Fibroblast of upper back skin (primary cell): ENCODE measurements around the gene ADD2.
"Not testable (repeated sequence)": the region's sequence is repeated elsewhere in the genome, so short reads cannot be mapped to it uniquely, and the experiment has no call there.

Experiments used
- DNase-seq: peaks from one replicate; pipeline ENCODE4 v3.0.0-alpha.2; 2013

ADD2 gene, protein sequence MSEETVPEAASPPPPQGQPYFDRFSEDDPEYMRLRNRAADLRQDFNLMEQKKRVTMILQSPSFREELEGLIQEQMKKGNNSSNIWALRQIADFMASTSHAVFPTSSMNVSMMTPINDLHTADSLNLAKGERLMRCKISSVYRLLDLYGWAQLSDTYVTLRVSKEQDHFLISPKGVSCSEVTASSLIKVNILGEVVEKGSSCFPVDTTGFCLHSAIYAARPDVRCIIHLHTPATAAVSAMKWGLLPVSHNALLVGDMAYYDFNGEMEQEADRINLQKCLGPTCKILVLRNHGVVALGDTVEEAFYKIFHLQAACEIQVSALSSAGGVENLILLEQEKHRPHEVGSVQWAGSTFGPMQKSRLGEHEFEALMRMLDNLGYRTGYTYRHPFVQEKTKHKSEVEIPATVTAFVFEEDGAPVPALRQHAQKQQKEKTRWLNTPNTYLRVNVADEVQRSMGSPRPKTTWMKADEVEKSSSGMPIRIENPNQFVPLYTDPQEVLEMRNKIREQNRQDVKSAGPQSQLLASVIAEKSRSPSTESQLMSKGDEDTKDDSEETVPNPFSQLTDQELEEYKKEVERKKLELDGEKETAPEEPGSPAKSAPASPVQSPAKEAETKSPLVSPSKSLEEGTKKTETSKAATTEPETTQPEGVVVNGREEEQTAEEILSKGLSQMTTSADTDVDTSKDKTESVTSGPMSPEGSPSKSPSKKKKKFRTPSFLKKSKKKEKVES

DNA sequence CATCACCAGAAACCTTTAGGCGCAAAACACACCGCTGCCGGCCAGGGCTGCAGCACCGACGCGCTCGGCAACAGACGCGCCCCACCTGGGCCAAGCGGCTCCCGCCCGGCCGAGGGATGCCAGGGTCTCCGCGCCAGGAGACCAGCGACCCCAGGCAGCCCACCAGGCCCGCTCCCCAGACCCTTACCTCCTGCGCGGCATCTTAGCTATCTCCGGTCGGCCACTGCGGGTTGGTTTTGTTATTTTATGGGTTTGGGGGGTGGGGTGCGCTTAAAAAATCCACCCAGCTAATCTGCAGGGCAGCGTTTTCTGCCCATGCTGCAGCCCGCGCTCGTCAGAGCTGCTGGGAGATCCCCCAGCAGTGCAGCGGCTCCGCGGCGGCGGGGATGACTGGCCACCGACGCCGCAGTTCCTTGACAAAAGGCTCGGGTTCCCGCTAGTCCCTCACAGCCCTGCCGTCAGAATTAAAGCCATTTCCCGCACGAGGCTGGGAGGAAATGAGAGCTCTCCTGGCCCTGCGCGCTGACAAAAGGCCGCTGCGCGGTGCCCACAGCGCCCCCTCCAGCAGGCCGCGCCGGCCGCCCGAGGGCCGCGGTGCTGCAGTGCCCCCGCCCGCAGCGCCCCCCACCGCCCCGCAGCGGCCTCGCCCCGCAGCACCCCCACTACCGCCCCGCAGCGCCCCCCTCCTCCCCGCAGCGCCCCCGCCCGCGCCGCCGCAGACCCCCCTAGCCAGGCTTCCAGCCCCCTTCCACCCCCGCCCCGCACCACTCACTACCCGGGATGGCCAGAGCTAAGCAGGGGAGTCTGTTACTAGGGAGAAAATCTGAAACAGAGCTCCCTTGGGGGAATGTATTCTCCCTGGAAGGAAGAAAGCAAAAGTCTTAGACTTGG is at the start of gene ADD2:
ADD2 (minus strand) TSS at position 502 of the 891 bp plus-strand sequence. CDS start 61,792 bp downstream, outside the sequence.
- peak; percentile 56 for DNase-seq

DNA sequence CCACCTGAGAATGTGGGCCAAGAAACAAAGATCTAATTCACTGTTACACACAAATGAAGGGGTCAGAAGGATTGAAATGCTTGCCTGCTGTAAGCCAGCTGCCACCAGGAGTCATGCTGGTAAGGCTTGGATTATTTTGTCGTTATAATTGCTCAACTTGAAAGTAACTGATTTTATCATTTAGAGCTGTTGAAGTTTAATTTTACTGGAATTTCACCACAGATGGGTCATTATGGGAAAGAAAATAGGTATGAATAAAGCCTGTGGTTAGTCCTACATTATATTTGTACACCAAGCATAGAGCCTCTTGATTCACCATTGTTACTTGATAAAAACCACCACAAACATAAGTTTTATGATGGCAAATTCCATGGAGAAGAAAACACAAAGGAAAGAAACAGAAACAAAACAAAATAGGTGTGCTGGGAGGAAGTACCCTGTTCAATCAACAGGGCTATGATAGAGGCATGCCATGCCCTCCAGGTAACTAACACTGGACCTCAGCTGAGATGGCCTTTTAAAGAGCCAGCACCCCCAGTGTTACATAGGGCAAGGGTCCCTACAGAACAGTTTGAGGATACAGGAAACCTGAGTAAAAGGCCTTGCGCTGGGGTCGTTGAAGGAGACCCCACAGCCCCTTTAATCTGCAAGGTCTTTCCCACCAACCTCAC is 49.4 kb upstream of the ADD2 start:
- no peak for DNase-seq

DNA sequence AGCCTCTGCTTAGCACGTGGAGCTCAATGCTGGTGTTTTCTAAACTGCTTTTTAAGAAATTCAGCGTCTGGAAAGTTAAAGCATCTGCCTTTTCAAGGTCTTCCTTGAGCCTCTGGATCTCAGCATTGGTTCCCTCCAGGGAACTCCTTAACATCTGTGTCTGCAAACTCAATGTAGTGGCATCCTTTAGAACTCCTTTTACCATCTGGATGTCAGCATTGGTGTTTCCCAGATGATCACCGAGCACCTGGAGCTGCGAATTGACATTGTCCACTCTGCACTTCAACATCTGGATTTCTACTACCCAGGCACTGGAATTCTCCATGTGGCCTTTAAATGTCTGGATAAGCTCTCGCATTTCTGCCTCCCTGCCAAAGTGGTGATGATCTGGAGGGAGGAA is 48.7 kb upstream of the ADD2 start:
- DNase-seq: no peak

DNA sequence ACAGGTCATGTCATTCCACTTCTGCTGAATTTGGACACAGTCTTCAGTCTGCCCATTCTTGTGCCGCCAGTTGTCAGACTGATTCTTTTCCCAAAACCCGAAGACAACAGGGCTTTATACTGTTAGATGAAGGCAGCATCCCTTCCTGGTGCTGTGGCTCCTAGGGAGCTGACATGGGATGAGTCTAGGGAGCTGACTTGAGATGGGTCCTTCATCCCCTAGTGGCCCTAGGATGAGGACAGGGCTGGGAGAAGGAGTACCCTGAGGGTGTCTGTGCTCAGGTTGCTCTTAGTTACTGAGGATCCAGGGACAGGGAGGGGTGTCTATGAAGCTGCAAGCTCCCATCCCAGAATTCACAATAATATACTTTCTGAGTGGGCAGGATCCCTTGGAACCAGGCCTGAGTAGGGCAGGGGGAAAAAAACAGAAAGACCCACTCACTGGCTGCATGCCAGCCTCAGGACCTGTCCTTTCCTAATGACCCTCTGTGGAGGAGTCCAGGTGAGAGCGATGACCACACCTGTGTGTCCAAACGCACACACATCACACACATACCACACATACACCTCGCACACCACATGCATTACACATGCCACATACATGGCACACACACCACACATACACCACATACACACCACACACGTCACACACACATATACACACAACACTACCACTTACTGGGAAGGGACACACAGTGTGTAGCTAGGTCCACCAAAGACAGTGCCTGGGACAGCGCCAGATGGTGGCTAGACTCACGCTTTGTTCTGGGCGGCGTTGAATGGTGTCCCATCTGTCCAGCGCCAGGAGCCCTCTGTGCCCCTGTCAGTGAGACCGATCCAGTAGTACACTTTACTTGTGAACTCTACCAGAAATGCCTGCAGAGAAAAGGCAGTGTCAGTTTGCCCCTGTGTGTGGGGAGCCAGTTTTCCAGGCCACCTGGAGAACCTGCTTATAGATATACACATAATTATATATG is 41.3 kb upstream of the ADD2 start:
- no peak for DNase-seq

DNA sequence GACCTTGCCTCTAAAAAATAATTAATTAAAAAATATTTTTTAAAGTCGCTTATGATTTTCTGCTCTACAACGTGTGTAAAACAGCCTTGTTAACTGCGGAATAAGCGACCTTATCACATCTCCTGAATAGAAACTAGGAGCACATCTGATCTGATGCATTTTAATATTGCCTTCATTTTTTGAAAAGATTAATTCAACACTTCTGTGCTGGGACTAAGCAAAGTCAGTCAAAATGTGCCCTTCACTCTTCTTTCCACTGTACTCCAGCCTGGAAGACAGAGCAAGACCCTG is 39.8 kb upstream of the ADD2 start:
- DNase-seq: no peak

DNA sequence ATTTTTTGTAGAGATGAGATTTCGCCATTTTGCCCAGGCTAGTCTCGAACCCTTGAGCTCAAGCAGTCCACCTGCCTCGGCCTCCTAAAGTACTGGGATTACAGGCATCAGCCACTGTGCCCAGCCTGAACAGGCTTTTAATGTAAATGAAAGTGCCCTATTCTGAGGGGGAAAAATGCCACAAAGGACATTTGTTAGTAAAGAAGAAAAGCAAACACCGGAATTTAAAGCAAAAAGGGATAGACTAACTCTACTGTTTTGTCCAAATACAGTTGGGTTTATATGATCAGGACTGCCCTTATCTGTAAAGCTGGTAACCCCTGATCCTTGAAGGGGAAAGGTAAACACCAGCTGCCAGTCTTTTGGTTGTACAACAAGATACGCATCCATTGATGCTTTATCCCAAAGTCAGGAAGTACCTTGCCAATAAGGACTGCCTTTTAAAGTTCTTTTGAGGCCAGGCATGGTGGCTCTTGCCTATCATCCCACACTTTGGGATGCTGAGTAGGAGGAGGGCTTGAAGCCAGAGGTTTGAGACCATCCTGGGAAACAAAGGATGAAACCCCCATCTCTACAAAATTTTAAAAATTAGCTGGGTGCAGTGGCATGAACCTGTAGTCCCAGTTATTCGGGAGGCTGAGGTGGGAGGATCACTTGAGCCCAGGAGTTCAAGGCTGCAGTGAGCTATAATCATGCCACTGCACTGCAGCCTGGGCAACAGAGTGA is 39.3 kb upstream of the ADD2 start:
- no peak for DNase-seq

DNA sequence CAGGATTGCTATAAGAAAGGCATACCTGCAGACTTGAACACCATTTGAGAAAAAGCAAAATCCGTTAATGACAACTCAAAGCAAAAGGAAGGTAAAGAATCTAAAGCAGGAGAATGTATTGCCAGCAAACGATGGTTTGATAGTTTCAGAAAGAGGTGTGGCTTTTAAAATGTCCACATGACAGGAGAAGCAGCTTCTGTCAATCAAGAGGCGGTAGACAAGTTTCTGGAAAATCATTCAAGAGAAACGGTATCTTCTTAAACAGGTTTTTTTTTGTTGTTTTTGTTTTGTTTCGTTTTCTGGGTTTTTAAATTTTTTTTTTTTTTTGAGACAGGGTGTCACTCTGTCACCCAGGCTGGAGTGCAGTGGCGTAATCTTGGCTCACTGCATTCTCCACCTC is 38.6 kb upstream of the ADD2 start:
- no peak for DNase-seq

DNA sequence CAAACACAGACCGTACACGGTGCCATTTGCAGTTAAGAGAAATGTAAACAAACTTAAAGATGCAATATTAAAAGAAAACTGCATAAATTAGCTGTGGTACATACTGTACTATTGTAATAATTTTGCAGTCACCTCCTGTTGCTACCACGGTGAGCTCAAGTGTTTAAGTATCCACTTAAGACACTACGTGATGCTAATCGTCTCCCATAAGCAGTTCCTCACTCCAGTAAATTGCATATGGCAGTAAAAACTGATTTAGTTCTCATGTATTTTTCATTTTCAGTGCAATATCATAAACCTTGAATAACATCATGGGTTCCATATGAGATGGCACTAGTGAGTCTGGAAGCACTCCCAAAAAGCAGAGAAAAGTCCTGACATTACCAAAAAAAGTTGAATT is 38.0 kb upstream of the ADD2 start:
- DNase-seq: no peak

DNA sequence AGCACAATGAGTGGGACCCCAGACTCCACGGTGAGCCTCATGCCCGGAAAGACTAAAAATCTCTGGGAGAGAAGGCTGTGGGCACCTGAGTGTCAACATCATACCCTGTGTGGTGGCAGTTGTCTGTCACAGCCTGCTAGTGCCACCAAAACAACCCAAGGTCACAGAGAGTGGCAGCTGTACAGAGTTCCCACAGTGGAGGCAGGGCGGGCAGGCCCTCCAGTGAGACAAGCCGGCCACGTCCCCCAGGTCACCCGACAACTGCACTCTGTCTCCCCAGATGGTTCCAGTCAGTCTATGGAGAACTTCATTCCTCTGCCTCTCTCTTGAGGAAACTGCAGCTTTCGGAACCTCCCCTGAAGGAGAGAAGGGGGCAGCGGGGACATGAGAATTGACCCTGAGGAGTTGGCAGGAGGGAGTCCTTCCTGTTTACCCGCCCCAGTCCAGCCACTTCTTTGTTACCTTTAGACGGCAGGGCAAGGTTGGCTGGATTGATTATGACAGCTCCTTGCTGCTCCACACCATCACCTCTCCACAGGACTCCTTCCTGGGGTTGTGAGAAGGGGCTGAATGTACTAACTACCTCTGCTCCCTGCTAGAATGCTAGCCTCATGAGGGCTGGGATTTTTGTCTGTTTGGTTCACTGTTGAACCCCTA is 33.7 kb upstream of the ADD2 start:
- no peak for DNase-seq

DNA sequence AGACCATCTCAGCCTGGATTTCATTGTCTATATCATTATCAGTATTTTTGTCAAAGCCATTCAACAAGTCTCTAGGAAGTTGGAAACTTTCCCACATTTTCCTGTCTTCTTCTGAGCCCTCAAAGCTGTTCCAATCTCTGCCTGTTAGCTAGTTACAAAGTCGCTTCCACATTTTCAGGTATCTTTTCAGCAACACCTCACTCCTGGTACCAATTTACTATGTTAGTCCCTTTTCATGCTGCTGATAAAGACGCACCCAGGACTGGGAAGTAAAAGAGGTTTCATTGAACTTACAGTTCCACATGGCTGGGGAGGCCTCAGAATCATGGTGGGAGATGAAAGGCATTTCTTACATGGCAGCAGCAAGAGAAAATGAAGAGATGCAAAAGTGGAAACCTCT is 31.7 kb upstream of the ADD2 start:
- no peak for DNase-seq

DNA sequence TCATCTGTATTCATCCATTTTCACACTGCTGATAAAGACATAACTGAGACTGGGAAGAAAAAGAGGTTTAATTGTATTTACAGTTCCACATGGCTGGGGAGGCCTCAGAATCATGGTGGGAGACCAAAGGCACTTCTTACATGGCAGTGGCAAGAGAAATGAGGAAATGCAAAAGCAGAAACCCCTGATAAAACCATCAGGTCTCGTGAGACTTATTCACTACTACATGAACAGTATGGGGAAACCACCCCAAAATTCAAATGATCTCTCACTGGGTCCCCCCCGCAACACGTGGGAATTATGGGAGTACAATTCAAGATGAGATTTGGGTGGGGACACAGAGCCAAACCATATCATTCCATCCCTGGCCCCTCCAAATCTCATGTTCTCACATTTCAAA is 30.0 kb upstream of the ADD2 start:
- not testable (repeated sequence) for DNase-seq

DNA sequence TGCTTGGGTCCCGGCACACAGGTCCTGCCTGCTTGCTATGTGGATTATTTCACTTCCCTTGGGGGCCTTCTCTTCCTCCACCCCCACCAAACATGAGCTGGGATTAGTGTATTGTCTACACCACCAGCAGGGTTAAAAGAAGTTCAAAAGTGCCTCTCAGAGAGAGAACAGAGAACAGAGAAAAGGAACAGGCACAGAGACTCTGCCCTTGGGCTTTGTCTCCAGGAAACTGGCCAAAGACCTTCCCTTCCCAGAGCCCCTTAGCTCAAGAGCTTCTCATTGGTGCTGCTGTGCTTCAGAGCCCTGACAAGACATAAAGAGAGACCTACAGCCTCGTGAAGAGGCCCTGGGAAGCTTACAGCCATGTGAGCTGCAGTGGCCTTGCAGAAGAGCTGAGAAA is 29.5 kb upstream of the ADD2 start:
- DNase-seq: no peak

DNA sequence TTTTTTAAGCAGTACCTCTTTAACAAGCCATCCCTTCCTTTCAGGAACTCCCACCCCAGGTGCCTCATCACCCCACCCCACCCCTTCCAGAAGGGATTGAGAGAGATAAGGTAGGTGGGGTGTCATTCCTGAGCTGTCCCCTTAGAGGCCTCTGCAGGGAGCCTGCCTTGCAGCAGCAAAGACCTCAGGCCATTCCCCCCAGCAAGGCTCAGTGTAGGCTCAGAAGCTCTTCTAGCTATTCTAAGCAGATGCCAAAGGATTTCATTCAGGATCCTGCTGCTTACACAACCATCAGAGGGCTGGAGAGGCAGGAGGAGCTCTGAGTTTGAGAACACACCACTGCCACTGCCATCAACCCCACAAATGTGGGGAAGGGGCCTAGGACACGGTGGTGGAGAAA is 28.3 kb upstream of the ADD2 start:
- DNase-seq: no peak

DNA sequence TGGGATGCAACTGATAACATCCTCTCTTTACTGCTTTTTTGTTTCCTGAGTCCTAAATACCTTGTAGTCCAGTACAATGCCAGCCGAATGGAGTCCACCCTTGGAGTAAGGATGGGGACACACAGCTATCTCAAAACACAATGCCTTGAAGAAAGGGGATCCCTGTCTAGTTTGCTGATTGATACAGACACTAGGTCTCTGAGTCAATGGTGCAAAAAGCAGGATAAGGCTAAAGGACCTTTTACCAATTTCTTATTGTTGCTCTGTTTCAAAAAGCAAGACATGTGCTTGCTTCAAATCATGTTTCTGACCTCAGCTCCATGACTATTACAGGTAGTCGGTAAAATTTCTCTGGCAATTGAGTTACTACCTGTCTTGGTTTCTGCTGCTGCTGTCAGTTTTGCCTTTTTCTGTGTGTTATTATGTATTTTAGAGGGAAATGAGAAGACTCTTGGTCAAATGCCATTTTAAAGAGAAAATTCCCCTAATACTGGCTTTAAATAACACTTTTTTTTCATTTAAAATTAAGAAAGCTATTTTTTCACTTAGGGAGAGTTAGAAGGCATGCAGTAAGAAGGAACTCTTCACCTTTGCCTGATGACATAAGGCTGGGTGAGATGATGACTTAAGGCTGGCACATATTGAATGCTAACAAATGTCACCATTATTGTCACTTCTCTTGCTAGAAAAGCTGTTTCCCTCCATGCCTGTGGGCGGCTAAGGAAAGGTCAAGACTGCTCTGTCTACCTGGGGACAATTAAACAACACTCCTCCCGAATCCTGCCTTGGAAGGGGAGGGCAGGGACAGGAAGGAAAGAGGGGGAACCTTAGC is 27.4 kb upstream of the ADD2 start:
- DNase-seq: no peak

DNA sequence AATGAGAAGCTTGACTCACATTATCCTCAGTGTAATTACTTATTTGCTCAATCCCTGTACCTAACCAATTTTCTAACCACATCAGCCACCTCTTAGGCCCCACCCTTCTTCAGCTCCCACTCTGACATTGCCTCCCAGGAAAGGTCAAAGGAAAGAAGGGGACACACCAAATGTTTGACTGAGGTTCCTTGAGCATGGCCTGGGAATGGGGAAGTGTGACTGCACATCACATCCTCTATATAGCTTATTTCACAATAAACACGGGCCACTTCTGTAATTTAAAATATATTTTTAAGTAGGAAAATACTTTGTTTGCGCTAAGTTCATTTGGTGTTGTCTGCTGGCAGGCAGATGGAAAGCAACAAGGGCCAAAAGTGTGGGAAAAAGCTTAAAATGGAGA is 25.4 kb upstream of the ADD2 start:
- no peak for DNase-seq

DNA sequence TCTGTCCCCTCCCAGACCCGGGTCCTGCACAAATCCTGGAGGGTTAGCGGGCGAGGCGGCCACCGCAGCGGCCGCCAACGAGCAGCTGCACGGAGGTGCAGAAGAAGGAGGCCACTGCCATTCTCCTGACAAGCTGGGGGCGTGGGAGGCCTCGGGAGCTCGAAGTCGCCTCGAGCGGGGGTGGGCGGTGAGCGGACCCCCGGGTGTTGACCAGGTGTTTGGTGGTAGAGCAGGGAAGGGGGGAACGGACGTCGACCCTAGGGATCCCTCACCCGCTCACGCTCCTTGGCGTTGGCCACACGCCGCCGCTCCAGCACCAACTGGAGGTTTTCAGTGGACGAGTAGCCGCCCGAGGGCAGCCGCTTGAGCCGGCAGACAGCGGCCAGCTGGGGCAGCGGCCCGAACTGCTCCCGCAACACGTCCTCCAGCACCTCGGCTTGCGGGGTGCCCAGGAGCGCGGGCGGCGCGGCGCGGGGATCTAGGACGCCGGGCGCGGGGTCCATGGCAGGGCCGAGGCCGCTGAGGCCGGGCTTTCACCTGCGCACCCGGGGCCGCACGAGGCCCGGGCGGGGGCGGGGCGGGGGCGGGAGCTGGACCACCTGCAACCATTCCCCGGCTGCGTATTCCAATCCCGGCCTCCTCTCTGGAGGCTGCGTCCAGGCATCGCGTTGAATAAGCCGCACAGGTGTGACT is 22.3 kb upstream of the ADD2 start, which contains the start of gene FIGLA:
FIGLA (minus strand) TSS at position 508 of the 693 bp plus-strand sequence; CDS start at position 503, 5 bp downstream.
- no peak for DNase-seq

DNA sequence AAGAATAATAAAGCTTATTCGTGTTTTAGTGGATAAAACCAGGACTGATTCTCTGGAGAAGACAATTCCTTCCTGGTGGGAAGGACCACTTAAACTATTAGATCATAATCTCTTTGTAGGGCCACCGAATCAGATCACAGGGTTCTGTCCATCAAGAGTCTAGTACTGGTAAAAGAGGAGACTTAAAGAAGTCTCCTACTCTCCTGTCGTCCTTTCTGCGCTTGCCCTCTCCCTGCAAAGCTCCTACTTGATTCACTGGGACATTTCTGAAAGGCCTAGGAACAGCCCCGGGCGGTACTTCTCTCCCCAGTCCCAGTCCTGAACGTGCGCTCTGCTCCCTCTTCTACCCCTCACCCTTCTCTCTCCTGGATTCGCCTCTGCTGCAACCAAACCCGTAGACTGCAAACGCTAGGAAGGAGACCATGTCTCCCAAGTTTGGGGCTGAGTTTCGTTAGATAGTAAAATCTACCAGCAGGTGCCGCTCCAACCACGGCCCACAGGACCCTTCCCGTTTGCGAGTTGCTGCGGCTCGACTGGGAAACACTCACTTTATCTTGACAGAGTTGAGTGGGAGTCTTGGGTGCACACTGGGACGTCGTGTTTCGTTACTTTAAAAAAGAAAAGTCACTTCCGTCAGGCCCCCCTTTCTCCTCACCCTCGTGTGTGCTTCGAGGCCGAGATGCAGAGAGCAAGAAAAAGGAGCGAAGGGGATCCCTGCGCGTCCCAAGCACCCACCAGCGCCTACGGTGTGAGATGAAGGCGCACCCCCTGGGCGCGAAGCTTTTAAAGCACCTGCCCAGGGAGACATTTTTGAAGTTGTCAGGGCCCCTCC is 21.5 kb upstream of the ADD2 start:
- DNase-seq: peak; percentile 49
